ENCODE data around the gene SERINC3.
"Not testable (repeated sequence)": the region's sequence is repeated elsewhere in the genome, so short reads cannot be mapped to it uniquely, and the experiment has no call there.

The SERINC3 gene

GRCh38 chr20:44475694-44476560 is 45.9 kb downstream of the SERINC3 start, which contains the start of gene TTPAL:
TTPAL (plus strand) TSS chr20:44475874; CDS start chr20:44480000, 4,126 bp downstream.
- TF ChIP-seq YY1 (IDR thresholded peaks at IDR 0.05; ENCODE audit: insufficient read depth, insufficient read length): no peak
- TF ChIP-seq ZNF274 (IDR thresholded peaks at IDR 0.05; ENCODE audit: low read depth, low read length): no peak
- no peak for TF ChIP-seq SUZ12 (IDR thresholded peaks at IDR 0.05; ENCODE audit: extremely low read depth, insufficient read depth, insufficient read length)
- H3K27me3 ChIP-seq (ENCODE audit: insufficient read depth, insufficient read length): peaks cover 2% of the 10 kb centered on the region
- peaks cover 2% of the 10 kb centered on the region for H3K4me1 ChIP-seq (ENCODE audit: insufficient read depth, insufficient read length)
- H3K36me3 ChIP-seq (ENCODE audit: insufficient read depth, insufficient read length, low read length): peaks cover 15% of the 10 kb centered on the region
- peak within 1 kb of the TSS; percentile 98 for H3K9ac ChIP-seq (ENCODE audit: insufficient read length, low read depth)
- H3K9me3 ChIP-seq (ENCODE audit: insufficient read depth, low read length): no peaks in the 10 kb centered on the region
- peak; percentile 86 for DNase-seq (ENCODE audit: low read depth, low spot score)
- peak within 1 kb of the TSS; percentile 95 for H3K4me3 ChIP-seq (ENCODE audit: insufficient read length, low read depth)

GRCh38 chr20:44475372-44475693 is 46.5 kb downstream of the SERINC3 start:
- peaks cover 2% of the 10 kb centered on the region for H3K4me1 ChIP-seq (ENCODE audit: insufficient read depth, insufficient read length)
- H3K9me3 ChIP-seq (ENCODE audit: insufficient read depth, low read length): no peaks in the 10 kb centered on the region
- TF ChIP-seq SUZ12 (IDR thresholded peaks at IDR 0.05; ENCODE audit: extremely low read depth, insufficient read depth, insufficient read length): no peak
- peak overlapping the region; percentile 95 for H3K4me3 ChIP-seq (ENCODE audit: insufficient read length, low read depth)
- peaks cover 2% of the 10 kb centered on the region for H3K27me3 ChIP-seq (ENCODE audit: insufficient read depth, insufficient read length)
- DNase-seq (ENCODE audit: low read depth, low spot score): no peak
- peaks cover 9% of the 10 kb centered on the region for H3K36me3 ChIP-seq (ENCODE audit: insufficient read depth, insufficient read length, low read length)
- peak overlapping the region; percentile 98 for H3K9ac ChIP-seq (ENCODE audit: insufficient read length, low read depth)

DNA sequence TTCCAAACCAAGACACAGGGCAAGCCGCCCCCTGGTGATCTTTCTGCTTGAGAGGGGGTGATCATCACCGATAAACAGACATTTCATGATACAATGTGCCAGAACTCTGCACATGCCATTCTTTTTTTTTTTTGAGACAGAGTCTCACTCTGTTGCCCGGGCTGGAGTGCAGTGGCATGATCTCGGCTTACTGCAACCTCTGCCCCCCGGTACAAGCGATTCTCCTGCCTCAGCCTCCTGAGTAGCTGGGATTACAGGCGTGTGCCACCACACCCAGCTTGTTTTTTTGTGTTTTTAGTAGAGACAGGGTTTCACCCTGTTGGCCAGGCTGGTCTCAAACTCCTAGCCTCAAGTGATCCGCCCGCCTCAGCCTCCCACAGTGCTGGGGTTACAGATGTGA is 49.6 kb downstream of the SERINC3 start:
- DNase-seq (ENCODE audit: low read depth, low spot score); H3K27me3 ChIP-seq (ENCODE audit: insufficient read depth, insufficient read length); H3K9me3 ChIP-seq (ENCODE audit: insufficient read depth, low read length); H3K9ac ChIP-seq (ENCODE audit: insufficient read length, low read depth); H3K4me3 ChIP-seq (ENCODE audit: insufficient read length, low read depth); H3K36me3 ChIP-seq (ENCODE audit: insufficient read depth, insufficient read length, low read length); H3K4me1 ChIP-seq (ENCODE audit: insufficient read depth, insufficient read length): not testable (repeated sequence)

DNA sequence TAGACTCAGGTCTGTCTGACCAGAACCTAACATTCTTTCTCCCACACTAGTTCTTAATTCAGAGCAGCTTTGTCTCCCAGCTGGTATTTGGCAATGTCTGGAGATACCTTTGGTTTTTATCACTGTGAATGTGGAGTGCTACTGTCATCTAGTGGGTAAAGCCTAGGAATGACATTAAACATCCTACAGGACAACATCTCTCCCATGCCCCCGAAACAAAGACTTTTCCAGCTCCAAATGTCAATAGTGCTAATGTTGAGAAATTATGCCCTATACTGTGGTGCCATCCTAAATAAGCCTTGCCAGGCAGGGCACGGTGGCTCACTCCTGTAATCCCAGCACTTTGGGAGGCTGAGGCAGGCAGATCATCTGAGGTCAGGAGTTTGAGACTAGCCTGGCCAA is 50.4 kb downstream of the SERINC3 start:
- TF ChIP-seq SUZ12 (IDR thresholded peaks at IDR 0.05; ENCODE audit: extremely low read depth, insufficient read depth, insufficient read length) (no peak), YY1 (IDR thresholded peaks at IDR 0.05; ENCODE audit: insufficient read depth, insufficient read length) (no peak), ZNF274 (IDR thresholded peaks at IDR 0.05; ENCODE audit: low read depth, low read length) (no peak)
- no peak for DNase-seq (ENCODE audit: low read depth, low spot score)
- H3K9ac ChIP-seq (ENCODE audit: insufficient read length, low read depth): no peak overlapping the region
- no peaks in the 10 kb centered on the region for H3K9me3 ChIP-seq (ENCODE audit: insufficient read depth, low read length)
- H3K4me3 ChIP-seq (ENCODE audit: insufficient read length, low read depth): no peak overlapping the region
- H3K27me3 ChIP-seq (ENCODE audit: insufficient read depth, insufficient read length): peaks cover 2% of the 10 kb centered on the region
- peaks cover 2% of the 10 kb centered on the region for H3K4me1 ChIP-seq (ENCODE audit: insufficient read depth, insufficient read length)
- no peaks in the 10 kb centered on the region for H3K36me3 ChIP-seq (ENCODE audit: insufficient read depth, insufficient read length, low read length)

DNA sequence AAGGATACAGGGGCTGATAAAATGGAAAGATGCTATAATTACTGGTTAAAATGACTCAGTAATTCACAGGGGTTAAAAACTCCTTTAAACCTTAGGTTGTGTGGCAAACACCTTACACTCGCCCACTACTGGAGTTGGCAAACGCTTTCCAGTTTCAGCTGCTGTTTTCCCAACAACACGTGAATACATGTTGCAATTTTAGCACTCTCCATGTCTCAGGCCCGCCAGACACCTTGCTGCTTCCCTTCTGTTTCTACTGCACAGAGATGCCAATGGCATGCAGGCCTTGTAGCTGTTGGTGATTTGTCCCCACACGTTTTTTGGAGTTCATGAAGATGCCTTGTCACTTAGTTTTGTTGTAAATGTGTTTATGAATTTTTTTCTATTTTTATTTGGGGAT is 51.5 kb downstream of the SERINC3 start:
- H3K4me3 ChIP-seq (ENCODE audit: insufficient read length, low read depth): no peak overlapping the region
- peaks cover 2% of the 10 kb centered on the region for H3K27me3 ChIP-seq (ENCODE audit: insufficient read depth, insufficient read length)
- no peak for DNase-seq (ENCODE audit: low read depth, low spot score)
- no peaks in the 10 kb centered on the region for H3K36me3 ChIP-seq (ENCODE audit: insufficient read depth, insufficient read length, low read length)
- H3K9me3 ChIP-seq (ENCODE audit: insufficient read depth, low read length): no peaks in the 10 kb centered on the region
- TF ChIP-seq ZNF274 (IDR thresholded peaks at IDR 0.05; ENCODE audit: low read depth, low read length): no peak
- no peak for TF ChIP-seq YY1 (IDR thresholded peaks at IDR 0.05; ENCODE audit: insufficient read depth, insufficient read length)
- TF ChIP-seq SUZ12 (IDR thresholded peaks at IDR 0.05; ENCODE audit: extremely low read depth, insufficient read depth, insufficient read length): no peak
- H3K9ac ChIP-seq (ENCODE audit: insufficient read length, low read depth): no peak overlapping the region
- H3K4me1 ChIP-seq (ENCODE audit: insufficient read depth, insufficient read length): peaks cover 1% of the 10 kb centered on the region

- no peak overlapping the region for H3K4me3 ChIP-seq (ENCODE audit: insufficient read length, low read depth)
- no peaks in the 10 kb centered on the region for H3K9me3 ChIP-seq (ENCODE audit: insufficient read depth, low read length)
- no peak for TF ChIP-seq SUZ12 (IDR thresholded peaks at IDR 0.05; ENCODE audit: extremely low read depth, insufficient read depth, insufficient read length)
- TF ChIP-seq ZNF274 (IDR thresholded peaks at IDR 0.05; ENCODE audit: low read depth, low read length): no peak
- no peak for TF ChIP-seq YY1 (IDR thresholded peaks at IDR 0.05; ENCODE audit: insufficient read depth, insufficient read length)
- no peaks in the 10 kb centered on the region for H3K27me3 ChIP-seq (ENCODE audit: insufficient read depth, insufficient read length)
- H3K4me1 ChIP-seq (ENCODE audit: insufficient read depth, insufficient read length): no peaks in the 10 kb centered on the region
- no peak overlapping the region for H3K9ac ChIP-seq (ENCODE audit: insufficient read length, low read depth)
- DNase-seq (ENCODE audit: low read depth, low spot score): no peak
- no peaks in the 10 kb centered on the region for H3K36me3 ChIP-seq (ENCODE audit: insufficient read depth, insufficient read length, low read length)
Observed at GRCh38 chr20:44468044-44468782, 53.7 kb downstream of the SERINC3 start.

DNA sequence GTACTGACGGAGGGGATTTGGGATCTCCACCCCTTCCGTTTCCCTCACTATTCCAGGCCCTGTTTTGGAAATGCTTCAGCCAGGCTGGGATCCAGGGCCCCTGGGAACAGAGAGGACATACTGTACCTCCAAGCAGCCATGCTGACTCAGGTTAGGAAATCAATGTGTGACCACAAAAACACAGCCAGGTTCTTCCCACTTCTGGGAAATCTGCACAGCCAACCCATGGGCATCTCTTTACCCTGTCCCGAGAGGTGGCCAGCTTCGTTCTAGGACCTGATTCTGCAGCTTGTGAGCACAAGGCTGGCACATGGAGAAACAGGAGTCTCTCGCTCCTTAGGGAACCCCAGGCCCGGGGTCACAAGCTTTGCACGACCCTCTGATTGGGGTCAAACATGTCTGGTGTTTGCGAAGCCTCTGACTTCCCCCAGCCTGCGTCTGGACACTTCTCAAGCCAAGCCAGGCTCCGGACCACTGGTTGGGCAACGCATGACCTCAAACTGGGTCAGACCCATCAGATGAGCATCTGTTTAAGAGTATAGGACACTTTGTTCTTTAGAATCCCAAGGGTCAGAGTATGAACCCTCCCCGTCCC is 54.5 kb downstream of the SERINC3 start:
- no peak overlapping the region for H3K9ac ChIP-seq (ENCODE audit: insufficient read length, low read depth)
- no peak for TF ChIP-seq ZNF274 (IDR thresholded peaks at IDR 0.05; ENCODE audit: low read depth, low read length)
- TF ChIP-seq YY1 (IDR thresholded peaks at IDR 0.05; ENCODE audit: insufficient read depth, insufficient read length): no peak
- no peak for TF ChIP-seq SUZ12 (IDR thresholded peaks at IDR 0.05; ENCODE audit: extremely low read depth, insufficient read depth, insufficient read length)
- no peak overlapping the region for H3K4me3 ChIP-seq (ENCODE audit: insufficient read length, low read depth)
- DNase-seq (ENCODE audit: low read depth, low spot score): no peak
- H3K36me3 ChIP-seq (ENCODE audit: insufficient read depth, insufficient read length, low read length): no peaks in the 10 kb centered on the region
- no peaks in the 10 kb centered on the region for H3K27me3 ChIP-seq (ENCODE audit: insufficient read depth, insufficient read length)
- H3K9me3 ChIP-seq (ENCODE audit: insufficient read depth, low read length): no peaks in the 10 kb centered on the region
- no peaks in the 10 kb centered on the region for H3K4me1 ChIP-seq (ENCODE audit: insufficient read depth, insufficient read length)
